Erythroblast (primary cell): ENCODE results near the gene SLC25A11.

Experiments used
- GATA1 ChIP-seq: IDR thresholded peaks from 2 replicates; pipeline ENCODE4 v1.6.1; 2011; ENCODE audit warnings: low read depth, mild to moderate bottlenecking, control low read depth, low read length, moderate library complexity
- POLR2A ChIP-seq: IDR thresholded peaks from 2 replicates; pipeline ENCODE4 v1.6.1; 2011; ENCODE audit warnings: mild to moderate bottlenecking, low read length

DNA sequence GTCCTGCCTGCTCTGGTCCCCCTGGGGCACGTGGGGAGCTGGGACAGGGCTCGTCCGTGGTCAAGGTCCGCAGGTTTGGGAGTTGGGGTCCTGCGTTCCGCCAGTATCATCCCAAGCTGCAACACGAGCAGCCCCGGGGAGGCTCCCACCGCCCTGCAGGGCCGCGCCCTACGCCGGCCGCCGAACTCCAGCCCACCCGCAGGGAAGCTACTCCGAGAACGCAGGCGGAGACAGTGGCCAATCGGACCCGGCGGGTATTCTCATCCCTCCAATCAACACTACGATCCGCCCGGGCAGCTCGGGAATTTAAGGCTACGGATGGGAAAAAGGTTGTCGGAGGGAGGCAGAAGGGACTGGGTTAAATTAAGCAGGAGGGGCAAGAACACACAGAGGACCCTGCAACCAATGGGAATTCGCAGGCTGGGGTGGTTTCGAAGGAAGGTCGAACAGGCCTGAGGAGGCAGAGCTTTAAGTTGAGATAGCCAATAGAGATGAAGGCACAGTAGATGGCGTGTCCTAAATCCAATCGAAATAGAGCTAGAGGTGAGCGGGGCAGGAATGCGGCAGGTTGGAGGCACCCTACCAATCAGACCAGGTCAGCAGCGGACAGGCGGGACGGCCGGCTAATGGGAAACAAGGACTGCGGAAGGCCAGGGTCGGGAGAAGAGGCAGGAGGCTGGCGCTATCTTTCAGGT lies 27.1 kb upstream of the SLC25A11 start:
- TF ChIP-seq POLR2A, result no peak
- no peak for TF ChIP-seq GATA1
